ENCODE results near the gene SLC35A5. TPM values are rescaled to one million over a fixed set of nuclear protein-coding genes. Genes with fewer than 3 reads are reported as not detected.

SLC35A5 gene
- total RNA-seq, 1 donor from 2014 or later: 27.0 TPM

DNA sequence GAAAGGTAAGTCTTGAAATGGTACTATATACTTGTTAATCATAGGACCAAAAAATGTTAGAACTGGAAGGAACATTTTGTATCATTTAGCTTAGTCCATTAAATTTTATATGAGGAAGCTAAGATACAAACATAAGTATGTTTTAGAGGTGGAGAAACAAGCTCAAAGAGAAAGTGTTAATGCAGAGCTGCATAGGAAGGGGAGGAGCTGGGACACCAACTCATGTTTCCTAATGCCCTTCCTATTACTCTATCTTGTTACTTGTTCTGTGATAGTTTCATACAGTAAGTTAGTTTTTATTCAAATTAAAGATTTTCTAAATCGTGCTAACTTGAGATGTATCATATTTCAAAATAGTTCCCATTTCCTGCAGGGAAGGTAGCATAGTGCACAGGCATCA, 7.4 kb downstream of the SLC35A5 start:
- no peak for DNase-seq (ENCODE audit: low read depth, low spot score)

- no peak for DNase-seq (ENCODE audit: low read depth, low spot score)
Measured at GRCh38 chr3:112572701-112573100, 10.9 kb downstream of the SLC35A5 start.

DNA sequence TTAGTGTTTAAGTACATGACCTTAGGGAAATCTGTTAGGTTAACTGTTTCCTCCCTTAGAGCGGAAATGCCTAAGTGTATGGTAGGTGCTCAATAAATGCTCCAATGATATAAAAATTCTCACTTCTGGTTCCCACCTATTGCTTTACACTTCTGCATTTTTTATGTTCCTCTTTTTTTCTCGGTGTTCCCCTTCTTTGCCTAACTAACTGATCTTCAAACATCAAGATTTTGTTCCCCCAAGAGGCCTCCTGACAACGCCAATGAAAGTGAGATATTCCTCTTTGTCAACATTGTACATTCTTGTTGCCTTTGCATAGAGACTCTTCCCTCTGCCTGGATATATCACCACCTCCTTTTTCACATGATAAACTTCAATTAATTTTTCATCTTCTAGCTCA, 17.4 kb downstream of the SLC35A5 start:
- no peak for DNase-seq (ENCODE audit: low read depth, low spot score)

DNA sequence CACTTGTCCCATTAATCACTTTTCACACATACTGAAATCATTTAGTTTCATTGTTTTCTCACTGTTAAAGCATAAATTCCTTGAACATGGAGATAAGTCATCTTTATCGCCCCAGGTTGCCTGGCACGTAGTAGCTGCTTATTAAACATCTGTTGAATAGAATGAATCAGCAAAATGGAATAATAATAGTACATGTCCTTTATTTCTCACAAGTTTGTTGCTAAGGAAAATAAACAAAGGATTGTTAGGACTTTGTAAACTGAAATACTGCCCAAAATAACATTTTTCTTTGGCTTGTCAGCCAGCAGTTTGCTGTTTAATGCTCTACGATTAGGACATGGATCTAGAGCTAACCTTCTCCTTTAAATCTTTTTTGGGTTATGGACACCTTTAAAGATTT, 17.9 kb downstream of the SLC35A5 start:
- DNase-seq (ENCODE audit: low read depth, low spot score): no peak

- DNase-seq (ENCODE audit: low read depth, low spot score): peak; percentile 60
Measured at GRCh38 chr3:112582244-112582874, 20.5 kb downstream of the SLC35A5 start.

GRCh38 chr3:112583105-112583504, 21.3 kb downstream of the SLC35A5 start:
- DNase-seq (ENCODE audit: low read depth, low spot score): no peak

GRCh38 chr3:112585782-112586181, 23.9 kb downstream of the SLC35A5 start:
- no peak for DNase-seq (ENCODE audit: low read depth, low spot score)

DNA sequence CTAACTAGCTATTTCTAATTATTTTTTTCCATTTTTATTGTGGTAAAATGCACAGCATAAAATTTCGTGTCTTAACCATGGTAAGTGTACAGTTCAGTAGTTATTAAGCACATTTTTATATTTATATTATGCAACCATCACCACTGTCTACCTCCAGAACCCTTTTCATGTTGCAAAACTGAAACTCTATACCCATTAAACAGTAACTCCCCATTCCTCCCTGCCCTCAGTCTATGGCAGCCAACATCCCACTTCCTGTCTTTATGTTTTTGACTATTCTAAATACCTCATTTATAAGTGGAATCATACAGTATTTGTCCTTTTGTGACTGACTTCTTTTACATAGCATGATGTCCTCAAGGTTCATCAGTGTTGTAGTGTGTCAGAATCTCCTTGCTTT, 25.5 kb downstream of the SLC35A5 start:
- no peak for DNase-seq (ENCODE audit: low read depth, low spot score)

DNA sequence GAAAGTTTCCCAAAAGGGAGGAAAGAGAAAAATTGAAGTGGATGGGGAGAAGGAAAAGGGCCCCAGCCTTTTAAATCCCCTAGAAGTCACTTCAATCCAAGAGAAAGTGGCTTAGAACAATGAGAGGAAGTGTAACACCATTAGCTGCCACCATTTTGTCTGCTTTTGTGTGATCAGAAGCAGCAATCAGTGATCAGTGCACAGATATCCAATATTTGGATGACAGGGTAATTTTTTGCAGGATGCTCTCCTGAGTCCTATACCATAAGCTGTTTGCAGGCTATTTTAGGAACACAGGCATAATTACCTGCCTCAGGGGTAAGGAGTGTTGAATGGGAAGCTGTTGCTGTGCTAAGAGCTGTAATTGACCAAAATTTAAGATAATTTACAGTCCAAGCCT, 31.4 kb downstream of the SLC35A5 start:
- no peak for DNase-seq (ENCODE audit: low read depth, low spot score)

GRCh38 chr3:112594856-112595255, 33.0 kb downstream of the SLC35A5 start:
- no peak for DNase-seq (ENCODE audit: low read depth, low spot score)

GRCh38 chr3:112597945-112598344, 36.1 kb downstream of the SLC35A5 start:
- no peak for DNase-seq (ENCODE audit: low read depth, low spot score)

DNA sequence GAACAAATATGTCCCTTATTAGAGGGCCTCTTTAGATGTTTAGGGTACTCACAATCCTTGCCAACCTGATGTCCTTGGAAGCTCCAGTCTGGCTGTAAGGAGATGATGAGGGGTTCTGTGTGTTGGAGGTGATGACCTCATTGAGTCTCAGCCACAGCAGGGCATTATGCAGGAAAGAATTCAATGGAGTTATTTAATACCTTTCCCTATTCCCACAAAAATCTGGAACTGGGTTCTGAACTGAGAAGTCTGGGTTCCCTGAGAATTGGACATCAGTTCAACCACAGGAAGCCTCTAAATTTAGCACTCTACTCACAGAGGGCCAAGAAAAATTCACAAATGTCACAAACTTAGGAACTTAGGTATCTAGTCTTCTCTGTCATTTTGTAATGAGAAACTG, 36.9 kb downstream of the SLC35A5 start:
- no peak for DNase-seq (ENCODE audit: low read depth, low spot score)

DNA sequence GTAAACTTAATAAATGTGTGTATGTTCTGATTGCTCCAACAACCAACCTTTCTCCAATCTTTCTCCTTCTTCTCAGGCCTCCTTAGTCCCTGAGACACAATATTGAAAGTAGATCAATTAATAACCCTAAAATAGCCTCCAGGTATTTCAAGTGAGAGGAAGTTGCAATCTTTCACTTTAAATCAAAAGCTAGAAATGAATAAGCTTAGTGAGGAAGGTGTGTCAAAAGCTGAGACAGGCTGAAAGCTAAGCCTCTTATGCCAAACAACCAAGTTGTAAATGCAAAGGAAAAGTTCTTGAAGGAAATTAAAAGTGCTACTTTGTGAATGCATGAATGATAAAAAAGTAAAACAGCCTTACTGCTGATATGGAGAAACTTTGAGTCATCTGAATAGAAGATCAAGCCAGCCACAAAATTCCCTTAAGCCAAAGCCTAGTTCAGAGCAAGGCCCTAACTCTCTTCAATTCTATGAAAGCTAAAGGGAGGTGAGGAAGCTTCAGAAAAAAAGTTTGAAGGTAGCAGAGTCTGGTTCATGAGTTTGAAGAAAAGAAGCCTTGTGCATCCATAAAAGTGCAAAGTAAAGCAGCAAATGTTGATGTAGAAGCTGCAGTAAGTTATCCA, 40.5 kb downstream of the SLC35A5 start:
- no peak for DNase-seq (ENCODE audit: low read depth, low spot score)

- DNase-seq (ENCODE audit: low read depth, low spot score): peak; percentile 94
Measured at GRCh38 chr3:112604536-112604935, 42.7 kb downstream of the SLC35A5 start.

GRCh38 chr3:112605285-112605684, 43.4 kb downstream of the SLC35A5 start:
- peak; percentile 100 for DNase-seq (ENCODE audit: low read depth, low spot score)

DNA sequence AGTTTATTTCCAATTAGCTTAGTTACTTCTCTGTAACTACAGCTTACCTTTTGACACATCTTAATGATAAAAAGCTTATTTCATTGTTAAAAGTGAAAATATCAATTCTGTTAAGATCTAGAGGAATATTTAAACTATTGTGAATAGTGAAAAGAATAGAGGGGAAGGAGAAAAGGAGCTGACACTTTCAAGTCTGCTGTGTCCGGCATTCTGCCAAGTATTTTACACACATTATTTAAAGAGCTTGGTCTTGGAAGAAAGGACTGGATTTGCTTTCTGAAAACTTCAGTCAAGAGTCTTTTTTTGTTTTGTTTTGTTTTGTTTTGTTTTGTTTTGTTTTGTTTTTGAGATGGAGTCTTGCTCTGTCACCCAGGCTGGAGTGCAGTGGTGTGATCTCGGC, 44.3 kb downstream of the SLC35A5 start:
- peak; percentile 24 for DNase-seq (ENCODE audit: low read depth, low spot score)

GRCh38 chr3:112607863-112608262, 46.0 kb downstream of the SLC35A5 start:
- no peak for DNase-seq (ENCODE audit: low read depth, low spot score)

GRCh38 chr3:112610121-112610520, 48.3 kb downstream of the SLC35A5 start:
- DNase-seq (ENCODE audit: low read depth, low spot score): no peak

DNA sequence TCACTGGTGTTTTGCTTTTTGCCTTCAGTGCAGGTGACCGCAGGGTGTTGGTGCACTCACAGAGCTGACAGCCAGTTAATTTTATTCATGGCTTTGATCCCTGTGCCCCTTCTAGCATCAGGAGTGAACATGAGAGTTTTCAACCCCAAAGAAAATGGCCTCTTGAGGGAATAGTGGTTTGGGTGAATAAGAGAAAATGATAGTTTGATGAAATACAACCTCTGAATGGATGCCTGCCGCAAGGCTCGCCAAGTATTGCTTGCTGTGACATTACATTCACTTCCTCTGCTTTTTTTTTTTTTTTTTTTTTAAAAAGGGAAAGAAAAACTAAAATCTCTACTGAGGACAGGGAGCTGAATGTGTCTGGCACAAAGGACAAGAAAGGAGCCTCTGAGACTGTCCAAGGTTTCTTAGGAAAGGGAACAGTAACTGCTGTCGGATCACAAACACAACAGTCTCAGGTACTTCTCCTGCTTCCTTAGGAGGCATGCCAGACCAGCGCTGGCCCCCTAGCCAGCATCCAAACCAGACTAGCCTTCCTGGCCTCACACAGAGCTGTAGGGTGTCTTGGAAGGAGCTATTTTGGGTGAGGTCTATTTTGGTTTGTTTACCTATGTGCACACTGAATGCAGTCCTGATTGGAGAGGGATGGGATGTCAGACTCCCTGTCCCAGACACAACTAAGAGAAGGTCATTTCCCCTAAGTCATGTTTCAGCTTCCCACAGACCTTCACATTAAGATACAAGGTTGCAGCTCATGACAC, 50.1 kb downstream of the SLC35A5 start:
- DNase-seq (ENCODE audit: low read depth, low spot score): no peak

DNA sequence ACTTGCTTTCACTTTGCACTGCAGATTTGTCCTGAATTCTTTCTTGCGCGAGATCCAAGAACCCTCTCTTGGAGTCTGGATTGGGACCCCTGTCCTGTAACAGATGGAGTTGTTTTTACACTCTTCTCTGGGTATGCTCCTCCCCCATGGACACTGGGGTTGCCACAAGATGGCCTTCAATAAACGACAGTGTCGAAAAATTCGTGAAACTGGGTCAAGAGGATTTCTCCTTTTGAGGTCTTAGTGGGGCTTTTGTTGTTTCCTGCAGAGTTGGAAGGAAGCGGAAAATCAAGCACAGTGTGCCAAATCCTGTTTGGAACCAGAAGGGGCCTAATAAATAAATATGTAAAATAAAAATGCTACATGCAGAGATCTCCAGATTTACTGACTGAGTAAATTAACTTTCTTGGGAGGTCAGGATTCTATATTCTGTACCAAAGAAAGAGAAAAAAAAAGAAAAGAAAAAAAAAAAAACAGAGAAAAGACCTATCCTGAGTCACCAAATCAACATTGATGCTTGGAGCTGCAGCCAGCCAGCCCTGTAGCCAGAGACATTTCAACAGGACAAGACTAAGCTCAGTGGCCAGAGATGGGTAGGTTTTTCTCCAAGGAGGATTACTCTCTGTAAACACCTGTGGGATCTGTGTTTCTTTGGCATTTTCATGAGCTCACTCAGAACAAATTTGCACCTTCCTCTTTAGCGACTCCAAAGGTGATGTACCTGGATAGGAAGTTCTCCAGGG, 54.3 kb downstream of the SLC35A5 start:
- no peak for DNase-seq (ENCODE audit: low read depth, low spot score)

GRCh38 chr3:112617285-112617684, 55.4 kb downstream of the SLC35A5 start:
- DNase-seq (ENCODE audit: low read depth, low spot score): no peak

GRCh38 chr3:112619295-112619694, 57.5 kb downstream of the SLC35A5 start:
- no peak for DNase-seq (ENCODE audit: low read depth, low spot score)
